GM19025 (cell line): ENCODE data around the gene PKM.
"Not testable (repeated sequence)": the region's sequence is repeated elsewhere in the genome, so short reads cannot be mapped to it uniquely, and the experiment has no call there.

ENCODE experiments used
- ATAC-seq: cut with Tn5 transposase; IDR thresholded peaks from one replicate; pipeline ENCODE4 v1.9.1; 2021; ENCODE audit warnings: mild to moderate bottlenecking, low read depth, moderate library complexity; ENCODE audit not compliant: unreplicated experiment

Gene PKM

GRCh38 chr15:72231066-72231832 lies at the start of gene PKM:
Gene PKM, minus strand, starts transcription at chr15:72231190. Its CDS starts 12,093 bp downstream, at chr15:72219097.
- ATAC-seq = peak; percentile 40

GRCh38 chr15:72280751-72281150 lies 49.8 kb upstream of the PKM start:
- ATAC-seq = no peak

- ATAC-seq = no peak
Measured at GRCh38 chr15:72278737-72279136, 47.7 kb upstream of the PKM start.

DNA sequence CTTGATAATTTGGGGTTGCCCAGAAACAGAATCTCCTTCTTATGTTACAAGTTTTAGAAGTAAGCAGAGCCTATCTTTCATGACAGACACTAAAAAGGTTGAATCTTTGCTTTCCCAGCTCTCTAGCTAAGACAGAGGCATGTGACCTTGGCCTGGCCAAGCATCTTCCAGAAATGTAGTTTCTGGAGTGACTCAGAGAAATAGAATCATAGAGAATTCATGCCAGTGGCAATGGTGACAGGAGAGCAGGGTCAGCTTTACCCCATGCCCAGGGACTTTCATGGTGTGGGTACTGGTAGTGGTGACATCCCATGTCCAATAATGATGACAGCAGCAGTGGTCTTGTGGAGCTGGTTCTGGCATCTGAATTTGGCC lies 45.3 kb upstream of the PKM start:
- ATAC-seq = no peak

DNA sequence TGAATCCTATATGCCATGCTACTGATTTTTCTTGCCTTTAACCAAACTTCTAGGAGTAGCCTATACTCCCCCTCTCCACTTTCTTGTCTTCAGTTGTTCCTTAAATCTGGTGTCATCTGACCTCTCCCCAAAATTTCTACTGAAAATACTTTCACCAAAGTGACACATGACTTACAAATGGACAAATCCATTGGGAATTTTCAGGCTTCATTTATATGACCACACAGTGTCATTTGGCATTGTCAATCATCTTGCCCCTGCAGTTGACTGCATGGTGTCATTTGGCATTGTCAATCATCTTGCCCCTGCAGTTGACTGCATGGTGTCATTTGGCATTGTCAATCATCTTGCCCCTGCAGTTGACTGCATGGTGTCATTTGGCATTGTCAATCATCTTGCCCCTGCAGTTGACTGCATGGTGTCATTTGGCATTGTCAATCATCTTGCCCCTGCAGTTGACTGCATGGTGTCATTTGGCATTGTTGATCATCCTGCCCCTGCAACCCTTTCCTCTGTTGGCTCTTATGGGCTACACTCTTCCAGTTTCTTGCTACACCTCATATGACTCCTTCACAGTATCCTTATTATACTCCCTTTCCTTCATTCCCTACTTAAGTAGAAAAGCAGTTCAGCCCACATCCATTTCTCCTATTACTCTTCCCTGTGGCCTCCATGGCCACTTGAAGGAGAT lies 44.8 kb upstream of the PKM start:
- ATAC-seq = not testable (repeated sequence)

- no peak for ATAC-seq
Measured at GRCh38 chr15:72272997-72273352, 42.0 kb upstream of the PKM start.

DNA sequence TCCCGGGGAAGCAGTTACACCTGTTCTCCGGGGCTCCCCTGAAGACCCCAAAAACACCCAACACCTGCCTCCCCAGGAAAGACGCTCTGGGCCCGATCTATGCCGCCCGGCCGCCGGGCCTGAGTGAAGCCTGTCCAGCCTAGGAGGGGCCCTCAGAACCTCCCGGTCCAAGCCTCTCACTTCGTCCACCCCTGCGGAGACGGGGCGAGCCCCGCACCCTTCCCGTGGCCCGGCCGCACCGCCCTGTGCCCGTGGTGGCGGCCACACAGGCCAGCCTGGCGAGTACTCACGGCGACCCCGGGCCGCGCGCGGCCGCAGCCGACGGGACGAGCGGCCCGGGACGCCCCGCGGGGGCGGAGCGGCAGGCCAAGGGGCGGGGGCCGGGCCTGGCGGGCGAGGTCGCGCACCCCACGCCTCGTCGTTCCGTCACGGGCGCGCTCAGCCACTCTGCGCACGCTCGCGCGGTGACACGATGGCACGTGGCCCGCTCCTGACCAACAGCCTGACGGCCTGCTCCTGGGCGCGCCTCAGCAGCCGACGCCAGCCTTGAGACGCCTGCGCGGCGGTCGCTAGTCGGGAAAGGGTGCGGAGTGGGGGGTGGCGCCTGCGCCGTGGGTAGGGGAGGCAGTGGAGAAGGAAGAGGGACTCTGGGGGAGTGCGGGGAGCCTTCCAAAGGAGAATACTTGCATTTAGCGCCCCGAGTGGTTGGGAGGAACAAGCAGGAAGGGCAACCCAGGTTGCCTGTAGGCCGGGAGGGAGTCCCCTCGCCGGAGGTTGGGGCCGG lies 41.4 kb upstream of the PKM start, which contains the start of gene PARP6:
Gene PARP6 (minus strand): TSS at position 342 of the 784 bp plus-strand sequence. CDS start 5,077 bp downstream, outside the sequence.
- ATAC-seq = peak; percentile 95

DNA sequence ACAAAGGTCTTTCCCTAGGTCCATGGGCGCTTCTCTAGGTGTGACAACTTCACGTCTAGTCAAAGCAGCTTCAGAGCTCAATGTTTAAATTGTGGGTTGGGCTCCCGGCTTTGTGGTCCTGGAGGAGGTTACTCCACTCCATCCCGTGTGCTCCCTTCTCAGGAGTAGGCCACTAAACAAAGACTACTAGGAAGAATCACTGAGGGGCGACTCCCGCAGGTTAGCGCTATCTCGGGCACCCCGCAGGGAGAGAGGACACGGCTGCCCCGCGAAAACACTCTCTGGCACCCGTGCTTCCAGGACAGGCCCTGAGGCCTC lies 40.9 kb upstream of the PKM start:
- ATAC-seq = no peak

DNA sequence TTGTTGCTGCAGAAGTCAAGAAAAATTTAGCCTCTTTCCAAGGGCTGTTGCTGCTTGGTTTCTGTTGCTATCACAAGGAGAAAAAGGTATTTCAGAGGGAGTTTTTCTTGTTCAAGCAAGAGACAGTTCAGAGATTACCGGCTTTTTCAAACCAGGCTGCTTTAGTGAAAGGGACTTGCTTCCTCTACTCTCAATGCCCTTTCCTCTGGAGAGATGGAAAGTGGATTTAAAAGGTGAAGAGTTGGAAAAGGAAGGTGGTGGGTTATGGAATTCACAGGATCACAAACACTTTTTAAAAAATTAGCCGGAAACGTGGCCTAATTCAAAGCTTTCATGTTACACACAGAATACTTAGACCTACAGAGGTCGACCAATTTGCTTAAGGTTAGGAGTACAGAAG lies 40.2 kb upstream of the PKM start:
- no peak for ATAC-seq

DNA sequence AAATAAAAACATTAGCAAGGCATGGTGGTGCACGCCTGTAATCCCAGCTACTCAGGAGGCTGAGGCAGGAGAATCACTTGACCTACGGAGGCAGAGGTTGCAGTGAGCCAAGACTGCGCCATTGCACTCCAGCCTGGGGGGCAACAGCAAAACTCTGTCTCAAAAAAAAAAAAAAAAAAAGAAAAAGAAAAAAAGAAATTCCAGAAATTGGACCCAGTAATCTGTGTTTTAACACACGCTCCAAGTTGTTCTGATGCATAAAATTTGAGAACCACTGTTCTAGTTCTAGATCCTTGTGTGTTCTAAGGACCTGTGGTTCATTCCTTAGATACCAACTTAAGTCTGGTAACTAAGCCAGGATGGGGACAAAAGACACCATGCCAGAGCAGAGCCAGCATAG lies 38.7 kb upstream of the PKM start:
- ATAC-seq = no peak

GRCh38 chr15:72265031-72265430 lies 34.0 kb upstream of the PKM start:
- no peak for ATAC-seq

- ATAC-seq = no peak
Measured at GRCh38 chr15:72252663-72253299, 21.8 kb upstream of the PKM start.

- ATAC-seq = no peak
Measured at GRCh38 chr15:72249142-72249810, 18.3 kb upstream of the PKM start.

- no peak for ATAC-seq
Measured at GRCh38 chr15:72248514-72248913, 17.5 kb upstream of the PKM start.

- ATAC-seq = no peak
Measured at GRCh38 chr15:72242775-72243370, 11.9 kb upstream of the PKM start.

DNA sequence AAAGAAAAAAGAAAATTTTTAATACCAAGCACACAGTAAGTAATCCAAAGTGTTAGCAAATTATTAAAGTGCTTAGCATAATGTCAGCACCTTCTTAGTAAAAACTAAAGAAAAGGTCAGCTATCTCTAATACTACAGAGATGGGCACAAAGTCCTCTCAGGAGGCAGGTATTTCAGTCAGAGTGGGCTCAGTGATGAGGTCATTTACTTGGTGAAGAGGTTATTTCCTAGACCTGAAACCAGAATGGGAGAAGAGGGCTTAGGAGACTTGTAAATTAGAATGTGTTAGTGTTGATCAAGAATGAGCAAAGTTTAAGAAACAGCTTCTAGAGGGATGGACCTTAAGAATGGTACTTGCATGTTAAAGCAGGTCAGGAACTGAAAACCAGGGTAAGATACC lies 8.7 kb upstream of the PKM start:
- ATAC-seq = no peak

DNA sequence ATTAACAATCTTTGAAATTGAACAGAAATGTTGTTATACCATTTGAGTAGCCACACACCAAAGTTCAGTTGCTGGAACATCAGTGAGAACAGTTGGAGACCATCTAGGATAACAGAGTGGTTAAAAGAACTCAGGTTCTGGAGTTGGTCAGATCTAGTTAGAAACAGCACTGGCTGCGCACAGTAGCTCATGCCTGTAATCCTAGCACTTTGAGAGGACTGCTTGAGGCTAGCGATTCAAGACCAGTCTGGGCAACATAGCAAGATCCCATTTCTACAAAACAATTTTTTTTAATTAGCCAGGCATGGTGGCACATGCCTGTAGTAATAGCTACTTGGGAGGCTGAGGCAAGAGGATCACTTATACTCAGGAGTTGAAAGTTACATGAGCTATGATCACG lies 7.6 kb upstream of the PKM start:
- no peak for ATAC-seq

DNA sequence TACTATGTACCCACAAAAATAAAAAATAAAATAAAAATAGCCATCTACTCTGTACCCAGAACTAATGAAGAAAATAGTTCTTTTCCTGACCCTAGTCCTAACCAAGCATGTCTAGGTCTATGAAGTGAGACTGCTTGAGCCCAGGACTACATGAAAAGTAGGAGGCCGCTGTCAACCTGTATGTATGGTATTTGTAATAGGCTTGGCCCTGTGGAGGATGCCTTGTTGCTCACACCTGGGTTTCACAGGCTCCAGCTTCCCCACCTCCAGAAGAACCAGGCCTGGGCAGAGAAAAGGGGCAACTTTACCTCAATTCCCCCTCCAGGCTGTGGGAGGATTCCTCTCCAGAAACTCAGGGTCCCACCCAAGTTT lies 6.8 kb upstream of the PKM start:
- no peak for ATAC-seq

DNA sequence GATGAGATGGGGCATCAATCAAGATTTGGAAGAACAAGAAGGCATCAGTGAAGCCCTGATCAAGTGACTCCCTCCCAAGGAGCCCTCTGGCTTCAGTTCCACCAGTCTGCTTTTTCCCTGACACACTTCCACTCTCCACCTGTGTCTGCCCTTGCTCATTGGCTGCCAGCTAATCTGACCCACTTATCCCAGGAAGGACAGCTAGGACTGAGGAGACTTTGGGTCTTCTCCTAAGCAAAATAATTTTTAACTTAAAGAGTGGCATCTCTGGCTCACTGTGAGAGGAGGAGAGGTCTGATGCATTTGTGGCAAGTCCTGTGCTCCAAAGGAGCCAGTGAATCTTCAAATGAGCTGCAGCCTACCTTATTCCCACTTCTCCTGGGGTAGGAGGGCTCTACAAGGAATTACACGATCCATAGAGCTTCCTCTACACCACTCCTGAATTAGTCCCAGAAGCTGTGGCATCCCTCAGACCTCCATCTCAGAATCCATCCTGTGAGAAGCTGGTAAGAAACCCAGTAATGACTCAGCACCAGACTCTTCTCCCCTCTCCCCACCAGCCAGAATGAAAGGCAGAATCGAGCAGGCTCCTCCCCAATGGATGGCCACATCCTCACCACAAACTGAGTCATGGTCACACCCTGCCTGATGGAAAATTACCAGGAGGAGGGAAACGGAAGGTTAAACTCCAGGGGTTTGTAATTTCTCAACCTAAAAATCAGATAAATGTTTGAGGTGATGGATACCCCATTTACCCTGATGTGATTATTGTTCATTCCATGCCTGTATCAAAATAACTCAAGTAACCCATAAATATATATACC lies 6.3 kb upstream of the PKM start:
- ATAC-seq = peak; percentile 76
